ENCODE data around the gene ARMC5.
"Not testable (repeated sequence)": the region's sequence is repeated elsewhere in the genome, so short reads cannot be mapped to it uniquely, and the experiment has no call there.

Gene ARMC5

GRCh38 chr16:31458844-31459686 lies at the start of gene ARMC5:
Gene ARMC5, plus strand, starts transcription at chr16:31459501. Its CDS starts 24 bp downstream, at chr16:31459525.
- peak; percentile 99 for DNase-seq (ENCODE audit: low read depth)

GRCh38 chr16:31410082-31410481 lies 49.2 kb upstream of the ARMC5 start:
- no peak for DNase-seq (ENCODE audit: low read depth)

- DNase-seq (ENCODE audit: low read depth): no peak
Observed at GRCh38 chr16:31411024-31411844, 48.1 kb upstream of the ARMC5 start.

- DNase-seq (ENCODE audit: low read depth): no peak
Observed at GRCh38 chr16:31412750-31413149, 46.6 kb upstream of the ARMC5 start.

GRCh38 chr16:31413381-31413780 lies 45.9 kb upstream of the ARMC5 start:
- DNase-seq (ENCODE audit: low read depth): no peak

GRCh38 chr16:31413943-31414342 lies 45.4 kb upstream of the ARMC5 start:
- DNase-seq (ENCODE audit: low read depth): no peak

- no peak for DNase-seq (ENCODE audit: low read depth)
Observed at GRCh38 chr16:31414706-31415105, 44.6 kb upstream of the ARMC5 start.

GRCh38 chr16:31416371-31416770 lies 42.9 kb upstream of the ARMC5 start:
- DNase-seq (ENCODE audit: low read depth): no peak

GRCh38 chr16:31417036-31417435 lies 42.3 kb upstream of the ARMC5 start:
- not testable (repeated sequence) for DNase-seq (ENCODE audit: low read depth)

- DNase-seq (ENCODE audit: low read depth): no peak
Observed at GRCh38 chr16:31417916-31418315, 41.4 kb upstream of the ARMC5 start.

GRCh38 chr16:31420037-31420436 lies 39.3 kb upstream of the ARMC5 start:
- DNase-seq (ENCODE audit: low read depth): no peak

- no peak for DNase-seq (ENCODE audit: low read depth)
Observed at GRCh38 chr16:31421587-31421986, 37.7 kb upstream of the ARMC5 start.

- no peak for DNase-seq (ENCODE audit: low read depth)
Observed at GRCh38 chr16:31423241-31423640, 36.1 kb upstream of the ARMC5 start.

GRCh38 chr16:31423801-31424200 lies 35.5 kb upstream of the ARMC5 start:
- DNase-seq (ENCODE audit: low read depth): no peak

GRCh38 chr16:31427441-31428278 lies 31.6 kb upstream of the ARMC5 start:
- DNase-seq (ENCODE audit: low read depth): peak; percentile 41

- no peak for DNase-seq (ENCODE audit: low read depth)
Observed at GRCh38 chr16:31428279-31428597, 31.1 kb upstream of the ARMC5 start, which contains the start of gene COX6A2. Gene COX6A2, minus strand, starts transcription at chr16:31428360. Its CDS starts 35 bp downstream, at chr16:31428325.

GRCh38 chr16:31428638-31429247 lies 30.6 kb upstream of the ARMC5 start:
- no peak for DNase-seq (ENCODE audit: low read depth)

- no peak for DNase-seq (ENCODE audit: low read depth)
Observed at GRCh38 chr16:31429314-31429713, 30.0 kb upstream of the ARMC5 start.

GRCh38 chr16:31429796-31430195 lies 29.5 kb upstream of the ARMC5 start:
- no peak for DNase-seq (ENCODE audit: low read depth)

GRCh38 chr16:31430380-31431052 lies 28.8 kb upstream of the ARMC5 start:
- DNase-seq (ENCODE audit: low read depth): no peak

Measured in EH (cell line).